Fibroblast of skin of right quadriceps (primary cell): Measurements from ENCODE around the gene FANK1.
"Not testable (repeated sequence)": the region's sequence is repeated elsewhere in the genome, so short reads cannot be mapped to it uniquely, and the experiment has no call there.

Experiments used
- DNase-seq: peaks from one replicate; pipeline ENCODE4 v3.0.0-alpha.2; 2013

Gene FANK1

GRCh38 chr10:126036515-126036914, 140.2 kb downstream of the FANK1 start:
- DNase-seq: no peak

DNA sequence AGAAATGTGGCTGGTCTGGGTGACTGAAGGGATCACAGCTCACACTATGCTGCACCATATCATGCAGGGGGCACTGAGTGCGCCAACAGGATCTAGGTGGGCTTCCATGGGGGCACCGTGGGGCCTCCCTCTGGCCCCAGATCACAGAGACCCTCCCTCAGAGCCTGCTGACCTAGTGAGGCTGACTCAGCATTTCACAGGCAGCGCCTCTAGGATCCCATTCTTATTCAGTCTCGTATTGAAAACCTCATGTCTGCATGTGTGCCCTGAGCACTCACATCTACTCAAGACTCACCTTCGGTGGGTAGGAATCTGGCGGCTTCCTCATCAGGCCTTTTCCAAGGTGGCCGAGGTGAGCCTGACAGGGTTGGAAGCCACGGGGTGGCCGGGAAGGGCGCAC, 141.6 kb downstream of the FANK1 start:
- no peak for DNase-seq

DNA sequence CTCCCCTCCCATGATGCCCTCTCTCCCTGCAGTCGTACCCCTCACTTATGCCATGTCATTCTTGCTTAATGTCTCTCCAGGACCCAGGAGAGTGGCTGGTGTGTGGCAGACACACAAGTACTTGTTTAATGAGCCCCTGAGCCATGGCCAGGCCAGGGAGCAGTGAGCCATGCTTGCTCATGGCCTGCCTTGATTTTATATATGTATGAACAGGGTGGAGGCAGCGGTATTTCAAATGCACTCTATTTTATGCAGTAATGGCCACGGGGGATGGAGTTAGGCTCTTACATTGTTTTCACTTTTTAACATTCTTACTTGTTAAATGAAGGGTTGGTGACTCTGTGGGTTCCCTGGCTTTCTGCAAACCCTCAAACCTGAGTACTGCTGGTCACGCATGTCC, 144.8 kb downstream of the FANK1 start:
- no peak for DNase-seq

DNA sequence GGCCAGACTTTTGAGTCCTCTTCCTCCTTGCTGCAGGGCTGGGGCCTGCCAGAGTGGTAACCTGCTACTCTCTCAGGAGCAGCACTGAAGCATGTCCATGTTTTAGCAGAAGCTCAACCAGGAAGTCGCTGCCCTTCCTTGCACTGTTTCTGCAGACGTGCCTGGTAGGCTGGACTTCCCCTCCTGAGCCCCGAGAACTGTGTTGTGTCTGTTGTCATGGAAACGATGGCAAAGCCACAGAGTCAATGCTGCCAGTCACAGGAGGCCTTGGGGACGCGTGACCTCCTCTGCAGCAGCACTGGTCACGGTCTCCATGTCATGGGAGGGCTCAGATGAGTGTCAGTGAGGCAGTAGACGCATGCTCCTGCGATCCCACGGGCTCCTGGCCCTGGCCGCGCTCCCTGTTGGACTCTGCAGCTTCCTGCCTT, 145.5 kb downstream of the FANK1 start:
- DNase-seq: peak; percentile 30

- no peak for DNase-seq
Observed at GRCh38 chr10:126042354-126042753, 146.0 kb downstream of the FANK1 start.

- no peak for DNase-seq
Observed at GRCh38 chr10:126042906-126043305, 146.5 kb downstream of the FANK1 start.

GRCh38 chr10:126043389-126043788, 147.0 kb downstream of the FANK1 start:
- no peak for DNase-seq

DNA sequence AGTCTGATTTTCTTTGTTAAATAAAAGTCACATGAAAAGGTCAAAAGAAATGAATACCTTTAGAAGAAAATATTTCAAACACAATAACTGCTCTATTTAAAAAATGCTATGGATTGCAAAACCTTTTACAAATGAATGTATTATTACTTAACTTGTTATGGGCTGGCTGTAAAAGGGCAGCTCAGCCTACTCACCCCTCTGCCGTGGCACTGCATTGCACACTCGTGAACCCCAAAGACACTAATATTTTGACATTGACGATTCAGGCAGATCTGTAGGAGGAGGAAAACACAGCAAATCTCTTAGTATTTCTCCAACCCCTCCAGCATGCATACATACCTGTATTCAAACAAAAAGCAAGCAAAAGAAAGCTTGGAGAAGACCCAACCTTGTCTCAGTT, 149.5 kb downstream of the FANK1 start:
- DNase-seq: no peak

- no peak for DNase-seq
Observed at GRCh38 chr10:126046831-126047230, 150.5 kb downstream of the FANK1 start.

GRCh38 chr10:126047749-126048148, 151.4 kb downstream of the FANK1 start:
- DNase-seq: not testable (repeated sequence)

DNA sequence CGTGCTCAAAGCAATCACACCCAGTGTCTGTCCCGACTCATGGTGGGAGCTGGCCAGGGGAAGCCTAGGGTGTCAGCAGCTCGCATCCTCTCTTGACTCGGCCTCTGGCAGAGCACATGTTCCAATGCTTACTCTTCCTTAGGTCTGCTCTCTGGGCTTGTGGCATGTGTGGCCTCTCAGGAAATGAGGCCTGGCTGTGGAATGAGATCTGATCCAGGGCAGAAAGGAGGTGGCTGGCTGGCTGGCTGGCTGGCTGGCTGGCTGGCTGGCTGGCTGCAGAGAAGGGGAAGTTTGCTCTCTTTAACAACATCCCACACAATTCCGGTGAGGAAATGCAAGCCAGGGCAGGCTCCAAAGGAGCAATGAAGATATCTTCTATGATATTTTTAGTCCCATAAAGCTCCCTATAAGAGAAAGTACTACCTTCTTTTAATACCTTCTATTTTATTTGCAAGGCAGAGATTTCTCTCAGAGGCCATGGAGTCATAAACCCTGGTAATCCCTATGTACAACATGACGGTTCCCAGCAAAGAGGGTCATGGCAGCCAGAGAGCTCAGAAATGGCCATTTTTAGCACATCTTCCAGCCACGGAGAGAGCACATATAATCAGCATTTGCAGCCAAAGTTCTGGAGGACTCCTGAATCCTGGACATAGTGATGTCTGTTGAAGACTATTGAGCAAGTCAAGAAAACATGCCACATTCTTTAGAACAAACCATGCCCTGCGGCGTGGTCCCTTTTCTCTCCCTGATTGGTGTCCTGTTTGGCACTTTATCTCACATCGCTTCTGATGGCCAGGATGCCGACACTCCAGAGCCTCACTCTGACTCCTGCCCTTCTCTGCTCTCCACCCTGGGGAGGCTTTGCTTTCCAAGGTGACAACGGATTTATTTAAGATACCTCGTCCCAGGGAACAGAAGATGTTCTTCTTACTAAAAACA, 153.7 kb downstream of the FANK1 start:
- DNase-seq: peak; percentile 74

GRCh38 chr10:126052171-126052570, 155.8 kb downstream of the FANK1 start:
- no peak for DNase-seq

DNA sequence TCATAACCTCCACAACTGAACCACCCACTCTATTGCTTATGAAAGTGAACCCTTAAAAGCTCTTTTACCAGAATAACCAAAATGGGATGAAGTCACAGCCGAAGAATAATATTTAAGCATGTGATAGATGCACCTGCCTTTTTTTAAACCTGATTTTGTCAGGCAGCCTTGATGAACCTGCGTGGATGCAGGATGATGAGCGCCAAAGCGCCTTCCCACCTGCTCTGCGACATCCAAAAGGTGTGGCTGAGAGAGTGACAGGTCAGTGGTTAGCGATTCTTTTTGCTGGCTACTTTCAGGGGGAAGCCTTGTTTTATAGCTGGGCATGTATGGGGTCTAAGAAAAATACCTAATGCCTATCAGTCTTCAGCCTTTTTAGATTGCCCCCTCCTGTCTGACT, 157.8 kb downstream of the FANK1 start:
- DNase-seq: no peak

- DNase-seq: no peak
Observed at GRCh38 chr10:126057494-126057893, 161.1 kb downstream of the FANK1 start.

DNA sequence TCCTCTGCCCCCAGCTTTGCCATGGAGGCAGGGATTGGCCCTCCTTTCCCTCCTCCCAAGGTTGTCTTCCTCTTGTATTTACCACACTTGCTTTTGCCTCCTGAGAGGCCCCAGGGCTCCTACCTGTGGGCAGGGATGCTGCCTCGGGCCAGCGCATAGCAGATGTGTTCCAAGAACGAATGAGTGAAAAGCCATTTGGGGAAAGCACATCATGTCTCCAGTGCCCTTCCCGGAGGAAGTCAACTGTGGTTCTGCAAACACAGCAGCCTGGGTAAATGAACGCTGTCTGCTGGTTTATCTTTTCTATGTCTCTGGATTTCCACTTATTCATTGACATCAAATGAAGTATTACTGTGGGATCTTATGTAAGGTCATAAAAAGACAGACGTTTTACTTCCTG, 161.7 kb downstream of the FANK1 start:
- DNase-seq: no peak

DNA sequence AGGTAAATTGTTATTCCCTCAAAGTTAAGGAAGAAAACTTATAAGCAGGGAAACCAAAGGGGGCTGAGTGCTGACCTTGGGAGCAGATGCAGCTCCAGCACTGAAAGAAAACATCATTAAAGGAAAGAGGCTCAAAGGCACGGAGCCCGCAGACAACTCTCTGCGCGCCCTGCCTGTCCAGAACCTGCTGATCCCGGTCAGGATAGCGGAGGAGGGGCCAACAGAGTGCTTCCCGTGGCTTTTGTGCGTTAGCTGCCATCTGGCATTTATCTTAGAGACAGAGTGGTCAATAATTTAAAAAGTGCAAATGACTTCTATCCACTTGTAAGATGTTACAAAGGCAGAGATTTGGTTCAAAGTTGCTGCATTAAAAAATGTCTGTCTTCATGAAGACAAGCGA, 162.1 kb downstream of the FANK1 start:
- DNase-seq: no peak
